ENCODE results near the gene LONRF3. TPM values are rescaled to one million over a fixed set of nuclear protein-coding genes. Genes with fewer than 3 reads are reported as not detected.

LONRF3 gene
- total and polyA plus RNA-seq, 9 donors: 1.1 to 10.5 (median 4.7) TPM

DNA sequence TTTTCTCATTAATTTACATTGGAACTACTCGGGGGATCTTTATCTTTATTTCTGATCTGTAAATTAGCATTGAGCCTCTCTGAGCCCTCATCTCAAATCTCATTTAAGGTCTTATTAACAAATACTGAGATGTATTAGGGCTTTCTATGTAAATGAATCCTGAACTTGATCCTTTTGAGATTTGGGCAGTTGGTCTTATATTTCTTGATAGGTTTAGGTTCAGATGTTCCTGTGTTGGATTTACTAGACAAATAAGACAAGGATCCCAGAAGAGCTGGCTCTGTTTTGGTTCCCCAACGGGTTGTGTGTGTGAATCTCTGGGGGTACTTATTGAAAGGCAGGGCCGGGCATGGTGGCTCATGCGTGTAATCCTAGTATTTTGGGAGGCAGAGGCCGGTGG is 36.1 kb downstream of the LONRF3 start:
- TF ChIP-seq POLR2A (IDR thresholded peaks at IDR 0.05): no peak
- no peak for TF ChIP-seq EP300 (IDR thresholded peaks at IDR 0.05)
- TF ChIP-seq CTCF (IDR thresholded peaks at IDR 0.05): no peak
- no peaks in the 10 kb centered on the region for H3K36me3 ChIP-seq
- WGBS, 3 donors: 78 to 84% (median 80%) methylated on average over 5 of the region's 5 CpGs

DNA sequence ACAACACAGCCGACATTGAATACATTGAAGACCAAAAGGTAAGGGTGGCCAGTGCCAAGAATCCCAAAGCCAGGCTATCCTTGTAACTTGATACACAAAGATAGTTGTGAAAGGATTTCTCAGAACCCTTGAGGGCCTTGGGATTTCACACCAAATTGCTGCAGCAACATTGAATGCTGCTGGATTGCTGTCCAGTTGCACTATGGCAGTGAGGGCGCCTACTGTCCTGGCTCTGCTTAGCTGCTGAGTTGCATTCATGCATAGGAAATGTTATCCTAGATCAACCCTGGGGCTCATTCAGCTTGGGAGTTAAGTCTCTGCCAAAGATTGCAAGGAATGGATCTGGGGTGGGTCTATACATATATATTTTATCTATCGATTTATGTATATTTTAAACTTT is 38.7 kb downstream of the LONRF3 start:
- H3K36me3 ChIP-seq: no peaks in the 10 kb centered on the region
- intact Hi-C loops (cut with DNase I): no loop called here
- no peaks in the 10 kb centered on the region for H3K9me3 ChIP-seq
- no peak for DNase-seq
- no peaks in the 10 kb centered on the region for H3K27me3 ChIP-seq
- WGBS, 3 donors: 74 to 89% (median 82%) methylated on average over 3 of the region's 3 CpGs
- no peak overlapping the region for H3K4me3 ChIP-seq
- no peak overlapping the region for H3K27ac ChIP-seq
- no peaks in the 10 kb centered on the region for H3K4me1 ChIP-seq (ENCODE audit: insufficient read depth)
- no peak for TF ChIP-seq EP300 (IDR thresholded peaks at IDR 0.05)
- no peak for TF ChIP-seq POLR2A (IDR thresholded peaks at IDR 0.05)
- no peak for TF ChIP-seq CTCF (IDR thresholded peaks at IDR 0.05)

More for the DNA sequence above, 36.1 kb downstream of the LONRF3 start:
- no peaks in the 10 kb centered on the region for H3K27me3 ChIP-seq
- H3K27ac ChIP-seq: no peak overlapping the region
- no peaks in the 10 kb centered on the region for H3K4me1 ChIP-seq (ENCODE audit: insufficient read depth)
- no peak for DNase-seq
- intact Hi-C loops (cut with DNase I): no loop called here
- no peak overlapping the region for H3K4me3 ChIP-seq
- H3K9me3 ChIP-seq: no peaks in the 10 kb centered on the region

- Histone ChIP-seq H3K4me3 (no peak overlapping the region), H3K27ac (no peak overlapping the region), H3K36me3 (no peaks in the 10 kb centered on the region), H3K4me1 (ENCODE audit: insufficient read depth) (no peaks in the 10 kb centered on the region), H3K27me3 (no peaks in the 10 kb centered on the region), H3K9me3 (no peaks in the 10 kb centered on the region)
- TF ChIP-seq CTCF (IDR thresholded peaks at IDR 0.05): no peak
- no peak for TF ChIP-seq POLR2A (IDR thresholded peaks at IDR 0.05)
- no peak for TF ChIP-seq EP300 (IDR thresholded peaks at IDR 0.05)
- peak; percentile 18 to 53 (median 30) for DNase-seq
- intact Hi-C loops (cut with DNase I): no loop called here
- 52 to 59% (median 54%) methylated on average over 7 of the region's 7 CpGs for WGBS, 3 donors
Observed at GRCh38 chrX:119015407-119016237, 41.2 kb downstream of the LONRF3 start.

DNA sequence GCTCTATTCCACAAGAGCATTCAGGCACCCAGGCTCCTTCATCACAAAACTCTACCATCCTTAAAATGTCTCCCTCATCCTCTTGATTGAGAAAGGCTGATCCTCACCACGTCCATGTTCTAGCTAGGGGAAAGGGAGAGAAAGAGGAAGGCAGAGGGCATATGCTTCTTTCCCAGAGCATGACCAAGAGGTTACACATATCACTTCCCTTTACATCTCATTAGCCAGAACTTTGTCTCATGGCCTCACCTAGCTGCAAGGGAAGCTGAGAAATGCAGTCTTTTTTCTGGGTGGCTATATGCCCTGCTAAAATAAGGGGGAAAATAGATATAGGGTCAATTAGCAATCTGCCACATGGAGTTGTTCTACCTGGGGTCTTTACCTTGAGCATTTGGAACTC is 42.7 kb downstream of the LONRF3 start:
- no peaks in the 10 kb centered on the region for H3K4me1 ChIP-seq (ENCODE audit: insufficient read depth)
- no peak overlapping the region for H3K4me3 ChIP-seq
- H3K9me3 ChIP-seq: no peaks in the 10 kb centered on the region
- 24 to 71% (median 41%) methylated on average over 1 of the region's 1 CpG for WGBS, 3 donors
- no peaks in the 10 kb centered on the region for H3K27me3 ChIP-seq
- intact Hi-C loops (cut with DNase I): no loop called here
- TF ChIP-seq POLR2A (IDR thresholded peaks at IDR 0.05) (no peak), CTCF (IDR thresholded peaks at IDR 0.05) (no peak), EP300 (IDR thresholded peaks at IDR 0.05) (no peak)
- no peak overlapping the region for H3K27ac ChIP-seq
- DNase-seq: no peak
- no peaks in the 10 kb centered on the region for H3K36me3 ChIP-seq
